Smooth muscle cell (in vitro differentiated cells): Measurements from ENCODE around the gene EPB41L2. TPM values are rescaled to one million over a fixed set of nuclear protein-coding genes. Genes with fewer than 3 reads are reported as not detected.

Experiments used
- DNase-seq: peaks from one replicate; lab custom pipeline; 2025; ENCODE audit not compliant: unreplicated experiment; lab: John Stamatoyannopoulos, UW
- H2AFZ ChIP-seq: fragments of 200-600 bp; sonication (generic); 2 replicates; pipeline ENCODE4 v1.6.0; 2016; ENCODE audit warnings: antibody characterized with exemption, low read depth, mild to moderate bottlenecking
- H3F3A ChIP-seq: fragments of 200-600 bp; sonication (generic); 2 replicates; pipeline ENCODE4 v1.6.0; 2017; ENCODE audit warnings: antibody characterized with exemption, low read depth
- H3K27ac ChIP-seq: fragments of 200-600 bp; sonication (generic); 2 replicates; pipeline ENCODE4 v1.5.1; 2016; ENCODE audit warnings: low read depth, mild to moderate bottlenecking
- H3K27me3 ChIP-seq: fragments of 200-600 bp; sonication (generic); 2 replicates; pipeline ENCODE4 v1.6.1; 2016; ENCODE audit warnings: low read depth, mild to moderate bottlenecking
- H3K36me3 ChIP-seq: fragments of 200-600 bp; sonication (generic); 2 replicates; pipeline ENCODE4 v1.5.1; 2016; ENCODE audit warnings: low read depth
- H3K4me1 ChIP-seq: fragments of 200-600 bp; sonication (generic); 2 replicates; pipeline ENCODE4 v1.5.1; 2016; ENCODE audit warnings: low read depth
- H3K4me2 ChIP-seq: fragments of 200-600 bp; sonication (generic); 2 replicates; pipeline ENCODE4 v1.6.0; 2016; ENCODE audit warnings: mild to moderate bottlenecking
- H3K4me3 ChIP-seq: fragments of 200-600 bp; sonication (generic); 2 replicates; pipeline ENCODE4 v1.5.1; 2016; ENCODE audit warnings: mild to moderate bottlenecking
- H3K79me2 ChIP-seq: fragments of 200-600 bp; sonication (generic); 2 replicates; pipeline ENCODE4 v1.6.0; 2016; ENCODE audit warnings: low read depth, mild to moderate bottlenecking
- H3K9ac ChIP-seq: fragments of 200-600 bp; sonication (generic); 2 replicates; pipeline ENCODE4 v1.6.0; 2016; ENCODE audit warnings: low read depth
- H3K9me3 ChIP-seq: fragments of 200-600 bp; sonication (generic); replicated peaks from 2 replicates; pipeline ENCODE4 v1.5.1; 2016; ENCODE audit warnings: low read depth
- H4K20me1 ChIP-seq: fragments of 200-600 bp; sonication (generic); 2 replicates; pipeline ENCODE4 v1.6.0; 2016; ENCODE audit warnings: low read depth
- CTCF ChIP-seq: fragments of 200-600 bp; sonication (generic); IDR thresholded peaks from 2 replicates; pipeline ENCODE4 v1.5.1; 2017; ENCODE audit warnings: borderline replicate concordance, mild to moderate bottlenecking, antibody characterized with exemption; ENCODE audit not compliant: insufficient read depth, poor library complexity, severe bottlenecking
- WGBS: methylation state at CpG from one replicate; pipeline ENCODE4 v1.1.7; 2016; ENCODE audit warnings: low lambda C conversion rate; 5-methylcytosine and 5-hydroxymethylcytosine counted together
- polyA plus RNA-seq: library from polyadenylated mRNA; unstranded; fragments of >200 nt; fragmentation: Nextera tagmentation; extraction: Ambion mirVana; gene quantifications from 2 replicates; pipeline ENCODE4 v1.2.1, GENCODE V29; 2016
- total RNA-seq: library from RNA; depleted of rRNA; stranded (reverse); fragments of >200 nt; gene quantifications from 2 replicates; pipeline ENCODE4 v1.2.3, GENCODE V29; 2014

EPB41L2 gene
- total and polyA plus RNA-seq, 2 experiments from 2014 or later, result 40.2 to 44.6 TPM

- Histone ChIP-seq H3K9me3 (no peaks in the 10 kb centered on the region), H3K79me2 (no peaks in the 10 kb centered on the region), H3K27ac (no peak overlapping the region), H3K4me3 (no peak overlapping the region), H3K27me3 (no peaks in the 10 kb centered on the region), H2AFZ (no peak overlapping the region), H3F3A (no peaks in the 10 kb centered on the region), H4K20me1 (no peaks in the 10 kb centered on the region), H3K9ac (no peak overlapping the region), H3K4me1 (no peaks in the 10 kb centered on the region), H3K36me3 (no peaks in the 10 kb centered on the region), H3K4me2 (no peak overlapping the region)
- no peak for TF ChIP-seq CTCF
- 93% methylated on average over 4 of the region's 4 CpGs for WGBS
- DNase-seq, result no peak
These were observed 236.4 kb downstream of the EPB41L2 start for GRCh38 chr6:130826442-130827246.

GRCh38 chr6:130825772-130826441 is 237.1 kb downstream of the EPB41L2 start:
- Histone ChIP-seq H3F3A (no peaks in the 10 kb centered on the region), H3K36me3 (no peaks in the 10 kb centered on the region), H3K4me2 (no peak overlapping the region), H3K79me2 (no peaks in the 10 kb centered on the region), H2AFZ (no peak overlapping the region), H3K27me3 (no peaks in the 10 kb centered on the region), H3K27ac (no peak overlapping the region), H4K20me1 (no peaks in the 10 kb centered on the region), H3K9ac (no peak overlapping the region), H3K4me3 (no peak overlapping the region), H3K4me1 (no peaks in the 10 kb centered on the region), H3K9me3 (no peaks in the 10 kb centered on the region)
- 56% methylated on average over 3 of the region's 3 CpGs for WGBS
- TF ChIP-seq CTCF, result no peak
- DNase-seq, result no peak

- H4K20me1 ChIP-seq, result no peaks in the 10 kb centered on the region
- H2AFZ ChIP-seq, result no peak overlapping the region
- no peaks in the 10 kb centered on the region for H3K27me3 ChIP-seq
- no peaks in the 10 kb centered on the region for H3F3A ChIP-seq
- DNase-seq, result no peak
- no peak overlapping the region for H3K27ac ChIP-seq
- no peak for TF ChIP-seq CTCF
- no peak overlapping the region for H3K4me2 ChIP-seq
- WGBS, result 90% methylated on average over 5 of the region's 5 CpGs
- no peaks in the 10 kb centered on the region for H3K36me3 ChIP-seq
- H3K9ac ChIP-seq, result no peak overlapping the region
- no peaks in the 10 kb centered on the region for H3K9me3 ChIP-seq
- H3K79me2 ChIP-seq, result no peaks in the 10 kb centered on the region
- H3K4me1 ChIP-seq, result no peaks in the 10 kb centered on the region
- no peak overlapping the region for H3K4me3 ChIP-seq
These were observed 237.9 kb downstream of the EPB41L2 start for GRCh38 chr6:130824978-130825694.
